GM21576 (cell line): ENCODE results near the gene SRXN1.

Source experiments
- ATAC-seq: cut with Tn5 transposase; IDR thresholded peaks from one replicate; pipeline ENCODE4 v1.9.1; 2021; ENCODE audit warnings: mild to moderate bottlenecking, moderate library complexity; ENCODE audit not compliant: unreplicated experiment

The SRXN1 gene

GRCh38 chr20:675453-676314, 22.7 kb upstream of the SRXN1 start, which contains the start of gene SCRT2:
TSS of gene SCRT2 (minus strand) at chr20:675802. CDS start at chr20:675601, 201 bp downstream.
- ATAC-seq = no peak

GRCh38 chr20:675033-675452, 22.0 kb upstream of the SRXN1 start:
- no peak for ATAC-seq

- no peak for ATAC-seq
These were observed 20.6 kb upstream of the SRXN1 start for GRCh38 chr20:673603-674001.

GRCh38 chr20:672963-673602, 20.1 kb upstream of the SRXN1 start:
- ATAC-seq = no peak

- no peak for ATAC-seq
These were observed 18.4 kb upstream of the SRXN1 start for GRCh38 chr20:671252-672030.

GRCh38 chr20:669573-669972, 16.6 kb upstream of the SRXN1 start:
- no peak for ATAC-seq

- no peak for ATAC-seq
These were observed 15.6 kb upstream of the SRXN1 start for GRCh38 chr20:668638-669037.

- no peak for ATAC-seq
These were observed 15.1 kb upstream of the SRXN1 start for GRCh38 chr20:668050-668449.

- ATAC-seq = no peak
These were observed 14.5 kb upstream of the SRXN1 start for GRCh38 chr20:667351-668034.

- ATAC-seq = no peak
These were observed 13.9 kb upstream of the SRXN1 start for GRCh38 chr20:666877-667276.

GRCh38 chr20:665276-665675, 12.3 kb upstream of the SRXN1 start:
- no peak for ATAC-seq

- ATAC-seq = no peak
These were observed 11.6 kb upstream of the SRXN1 start for GRCh38 chr20:664576-664975.

GRCh38 chr20:664151-664550, 11.2 kb upstream of the SRXN1 start:
- ATAC-seq = no peak

- no peak for ATAC-seq
These were observed 10.5 kb upstream of the SRXN1 start for GRCh38 chr20:663315-664090.

GRCh38 chr20:662277-663192, 9.5 kb upstream of the SRXN1 start:
- ATAC-seq = no peak

GRCh38 chr20:661474-662270, 8.7 kb upstream of the SRXN1 start:
- ATAC-seq = no peak

GRCh38 chr20:658731-659291, 5.8 kb upstream of the SRXN1 start:
- no peak for ATAC-seq

GRCh38 chr20:658202-658601, 5.2 kb upstream of the SRXN1 start:
- no peak for ATAC-seq
